Caki2 (cell line): ENCODE data around the gene P3H1. TPM values are rescaled to one million over a fixed set of nuclear protein-coding genes. Genes with fewer than 3 reads are reported as not detected.
"Not testable (repeated sequence)": the region's sequence is repeated elsewhere in the genome, so short reads cannot be mapped to it uniquely, and the experiment has no call there.

Source experiments
- DNase-seq: peaks from one replicate; pipeline ENCODE4 v3.0.0-alpha.2; 2015; ENCODE audit warnings: low read depth
- in situ Hi-C: cut with HindIII; loops from 2 replicates; pipeline ENCODE4 v1.10.0; 2016; ENCODE audit warnings: low sequenced_read_pairs, low pct_unique_long_range_greater_than_20kb, mixed read lengths
- total RNA-seq: library from RNA; depleted of rRNA; stranded (reverse); fragments of >200 nt; shearing (Covaris generic); gene quantifications from 2 replicates; pipeline ENCODE4 v1.2.3, GENCODE V29; 2014; ENCODE audit warnings: low replicate concordance

Gene P3H1
- total RNA-seq, 1 experiment from 2014 or later = 54.4 TPM

GRCh38 chr1:42736571-42737200 lies 30.1 kb downstream of the P3H1 start:
- in situ Hi-C loops = no loop called here
- no peak for DNase-seq

- no peak for DNase-seq
- in situ Hi-C loops = no loop called here
Observed at GRCh38 chr1:42736152-42736551, 30.7 kb downstream of the P3H1 start.

GRCh38 chr1:42735477-42736105 lies 31.2 kb downstream of the P3H1 start:
- no peak for DNase-seq
- in situ Hi-C loops = no loop called here

GRCh38 chr1:42735056-42735455 lies 31.8 kb downstream of the P3H1 start:
- in situ Hi-C loops = no loop called here

GRCh38 chr1:42734201-42735035 lies 32.4 kb downstream of the P3H1 start:
- in situ Hi-C loops = no loop called here
- DNase-seq = no peak

More at GRCh38 chr1:42735056-42735455, 31.8 kb downstream of the P3H1 start:
- no peak for DNase-seq

GRCh38 chr1:42733415-42734200 lies 33.2 kb downstream of the P3H1 start:
- DNase-seq = no peak
- in situ Hi-C loops = no loop called here

GRCh38 chr1:42732126-42732680 lies 34.6 kb downstream of the P3H1 start:
- in situ Hi-C loops = no loop called here
- DNase-seq = no peak

- in situ Hi-C loops = no loop called here
- DNase-seq = no peak
Observed at GRCh38 chr1:42731585-42731984, 35.2 kb downstream of the P3H1 start.

GRCh38 chr1:42730988-42731387 lies 35.8 kb downstream of the P3H1 start:
- DNase-seq = peak; percentile 43
- in situ Hi-C loops = no loop called here

GRCh38 chr1:42730002-42730401 lies 36.8 kb downstream of the P3H1 start:
- no peak for DNase-seq
- in situ Hi-C loops = no loop called here

- in situ Hi-C loops, DNase-seq: not testable (repeated sequence)
Observed at GRCh38 chr1:42725820-42726219, 41.0 kb downstream of the P3H1 start.

GRCh38 chr1:42723511-42723910 lies 43.3 kb downstream of the P3H1 start:
- no peak for DNase-seq

GRCh38 chr1:42722403-42722802 lies 44.4 kb downstream of the P3H1 start:
- in situ Hi-C loops, DNase-seq: not testable (repeated sequence)

More at GRCh38 chr1:42723511-42723910, 43.3 kb downstream of the P3H1 start:
- in situ Hi-C loops = no loop called here

GRCh38 chr1:42721926-42722325 lies 44.9 kb downstream of the P3H1 start:
- no peak for DNase-seq
- in situ Hi-C loops = no loop called here

- peak; percentile 21 for DNase-seq
- in situ Hi-C loops = no loop called here
Observed at GRCh38 chr1:42720868-42721267, 46.0 kb downstream of the P3H1 start.

GRCh38 chr1:42714441-42714840 lies 52.4 kb downstream of the P3H1 start:
- DNase-seq, in situ Hi-C loops: not testable (repeated sequence)

GRCh38 chr1:42713293-42713692 lies 53.5 kb downstream of the P3H1 start:
- no peak for DNase-seq
- in situ Hi-C loops = no loop called here

GRCh38 chr1:42712808-42713207 lies 54.0 kb downstream of the P3H1 start:
- in situ Hi-C loops, DNase-seq: not testable (repeated sequence)
